Panc1 (cell line): ENCODE results near the gene SPINK1. TPM values are rescaled to one million over a fixed set of nuclear protein-coding genes. Genes with fewer than 3 reads are reported as not detected.

Source experiments
- ATAC-seq: fragments of 200-7000 bp; cut with Tn5 transposase; 2 replicates; pipeline ENCODE4 v1.9.1; 2020; ENCODE audit warnings: mild to moderate bottlenecking, moderate library complexity
- BruUV-seq: library from RNA; stranded (reverse); fragments of 400-500 nt; replicated peaks from 2 replicates; lab custom pipeline; 2021; lab: Mats Ljungman, UMichigan
- CTCF ChIA-PET: fragments of 300-600 bp; sonication (Branson Sonifier 250); formaldehyde crosslinking; loops from one replicate; lab custom pipeline; 2022; ENCODE audit warnings: antibody characterized with exemption; lab: Charles Lee
- POLR2A ChIA-PET: fragments of 300-600 bp; sonication (Branson Sonifier 250); formaldehyde crosslinking; loops from one replicate; lab custom pipeline; 2022; ENCODE audit warnings: antibody characterized with exemption; lab: Charles Lee
- DNase-seq: peaks from one replicate; pipeline ENCODE4 v3.0.0-alpha.2; 2010; ENCODE audit warnings: low read depth, low spot score
- H3K27ac ChIP-seq: 2 replicates; pipeline ENCODE4 v1.5.1; 2011; ENCODE audit warnings: mild to moderate bottlenecking, low read length, inconsistent platforms
- H3K27me3 ChIP-seq: fragments of 200-500 bp; sonication (Bioruptor generic); 2 replicates; pipeline ENCODE4 v1.6.0; 2014; ENCODE audit warnings: low read length, inconsistent platforms; ENCODE audit not compliant: control insufficient read depth, insufficient read depth
- H3K36me3 ChIP-seq: fragments of 200-500 bp; sonication (Bioruptor generic); 2 replicates; pipeline ENCODE4 v1.5.1; 2014; ENCODE audit warnings: inconsistent platforms, mild to moderate bottlenecking, low read length, moderate library complexity; ENCODE audit not compliant: control insufficient read depth, insufficient read depth
- H3K4me1 ChIP-seq: 2 replicates; pipeline ENCODE4 v1.5.1; 2011; ENCODE audit warnings: inconsistent platforms, mild to moderate bottlenecking, low read length, moderate library complexity; ENCODE audit not compliant: control insufficient read depth, insufficient read depth
- H3K4me3 ChIP-seq, 2 experiments: 2 replicates each; pipeline ENCODE4 v1.5.1; 2011 to 2012; ENCODE audit warnings: low read depth in 2 of 2, low read length in 2 of 2, mild to moderate bottlenecking in 2 of 2, inconsistent platforms in 1 of 2, moderate library complexity in 1 of 2
- H3K9me3 ChIP-seq: fragments of 200-500 bp; sonication (Bioruptor generic); 2 replicates; pipeline ENCODE4 v1.5.1; 2014; ENCODE audit warnings: low read depth, mild to moderate bottlenecking, inconsistent platforms, low read length, moderate library complexity; ENCODE audit not compliant: control insufficient read depth, insufficient read depth
- CTCF ChIP-seq: fragments of 450-650 bp; IDR thresholded peaks from 2 replicates; pipeline ENCODE4 v1.5.1; 2017; ENCODE audit warnings: mild to moderate bottlenecking
- POLR2AphosphoS5 ChIP-seq: IDR thresholded peaks from 2 replicates; pipeline ENCODE4 v1.6.1; 2012; ENCODE audit warnings: mild to moderate bottlenecking, low read depth, low read length, moderate library complexity
- REST ChIP-seq, 2 experiments: IDR thresholded peaks; 2 replicates each; pipeline ENCODE4 v1.6.1; 2011 to 2012; ENCODE audit warnings: low read depth in 2 of 2, control low read depth in 1 of 2, low read length in 1 of 2, mild to moderate bottlenecking in 1 of 2, moderate library complexity in 1 of 2; ENCODE audit not compliant: insufficient read depth in 1 of 2
- SIN3A ChIP-seq: IDR thresholded peaks from 2 replicates; pipeline ENCODE4 v1.6.1; 2012; ENCODE audit warnings: low read depth, mild to moderate bottlenecking, low read length, moderate library complexity, borderline replicate concordance; ENCODE audit not compliant: insufficient read depth
- TCF7L2 ChIP-seq: IDR thresholded peaks from 2 replicates; pipeline ENCODE4 v1.6.1; 2011; ENCODE audit warnings: mild to moderate bottlenecking, low read depth, low read length, inconsistent platforms
- in situ Hi-C: cut with HindIII; loops from 2 replicates; pipeline ENCODE4 v1.10.0; 2016; ENCODE audit warnings: low sequenced_read_pairs, low pct_unique_long_range_greater_than_20kb
- intact Hi-C: fragments of 100-400 bp; cut with micrococcal nuclease; formaldehyde crosslinking; loops from one replicate; pipeline ENCODE4 v1.10.0; 2022; ENCODE audit not compliant: unreplicated experiment
- total RNA-seq: library from RNA; stranded (reverse); gene quantifications from one replicate; pipeline ENCODE4 v1.2.1, GENCODE V29; 2021; ENCODE audit not compliant: unreplicated experiment

SPINK1 gene
- total RNA-seq, 1 experiment from 2014 or later: 3.0 TPM

- Histone ChIP-seq H3K9me3 (no peaks in the 10 kb centered on the region), H3K27ac (no peak overlapping the region), H3K36me3 (no peaks in the 10 kb centered on the region), H3K4me3 (no peak overlapping the region), H3K27me3 (no peaks in the 10 kb centered on the region), H3K4me1 (no peaks in the 10 kb centered on the region)
- POLR2A ChIA-PET: no interaction called here
- BruUV-seq: no TSS peak
- TF ChIP-seq TCF7L2 (no peak), REST (IDR thresholded peaks at IDR 0.05; ENCODE audit: insufficient read depth in 1 of 2, low read depth in 2 of 2, low read length in 1 of 2) (no peak), CTCF (no peak), SIN3A (no peak), POLR2AphosphoS5 (no peak)
- intact Hi-C loops (no loop called here), in situ Hi-C loops (no loop called here)
- ATAC-seq: no peak
- no peak for DNase-seq
- CTCF ChIA-PET: no interaction called here
Observed at GRCh38 chr5:147791181-147791580, 40.3 kb downstream of the SPINK1 start.

- Histone ChIP-seq H3K4me1 (no peaks in the 10 kb centered on the region), H3K27me3 (no peaks in the 10 kb centered on the region), H3K27ac (no peak overlapping the region), H3K4me3 (no peak overlapping the region), H3K36me3 (no peaks in the 10 kb centered on the region), H3K9me3 (no peaks in the 10 kb centered on the region)
- POLR2A ChIA-PET: no interaction called here
- BruUV-seq: no TSS peak
- ATAC-seq (no peak), DNase-seq (no peak)
- TF ChIP-seq REST (IDR thresholded peaks at IDR 0.05; ENCODE audit: insufficient read depth in 1 of 2, low read depth in 2 of 2, low read length in 1 of 2) (no peak), POLR2AphosphoS5 (no peak), SIN3A (no peak), CTCF (no peak)
- in situ Hi-C loops: no loop called here
- intact Hi-C loops: no loop called here
- CTCF ChIA-PET: no interaction called here
Observed at GRCh38 chr5:147789820-147790219, 41.7 kb downstream of the SPINK1 start.
